ENCODE measurements around the gene CACNA1A.

CACNA1A gene

GRCh38 chr19:13328241-13328640, 178.0 kb downstream of the CACNA1A start:
- DNase-seq (ENCODE audit: low read depth): no peak
- TF ChIP-seq CTCF (IDR thresholded peaks at IDR 0.05; ENCODE audit: low read length, missing control alignments): no peak
- no peak overlapping the region for H3K4me3 ChIP-seq (replicated peaks; ENCODE audit: low read depth, low read length)

GRCh38 chr19:13319526-13319925, 186.8 kb downstream of the CACNA1A start:
- DNase-seq (ENCODE audit: low read depth): no peak
- TF ChIP-seq CTCF (IDR thresholded peaks at IDR 0.05; ENCODE audit: low read length, missing control alignments): no peak

DNA sequence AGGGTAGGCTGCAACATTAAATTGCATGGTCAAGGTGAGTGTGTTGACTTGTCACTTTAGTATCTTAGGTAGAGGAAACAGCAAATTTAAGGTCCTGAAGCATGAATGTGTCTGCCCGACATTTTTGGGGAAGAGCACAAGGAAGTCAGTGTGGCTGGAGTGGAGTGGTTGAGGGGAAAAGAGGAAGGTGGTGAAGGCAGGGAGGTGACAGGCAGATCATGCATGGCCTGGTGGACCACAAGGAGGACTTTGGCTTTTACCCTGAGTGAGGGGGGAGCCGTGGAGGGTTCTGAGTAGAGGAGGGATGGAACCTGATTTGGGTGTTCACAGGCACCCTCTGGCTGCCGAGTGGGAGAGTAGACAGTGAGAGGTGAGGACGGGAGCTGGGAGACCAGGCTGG, 188.1 kb downstream of the CACNA1A start:
- no peak for DNase-seq (ENCODE audit: low read depth)
- no peak overlapping the region for H3K4me3 ChIP-seq (replicated peaks; ENCODE audit: low read depth, low read length)
- TF ChIP-seq CTCF (IDR thresholded peaks at IDR 0.05; ENCODE audit: low read length, missing control alignments): no peak

More at GRCh38 chr19:13319526-13319925, 186.8 kb downstream of the CACNA1A start:
- no peak overlapping the region for H3K4me3 ChIP-seq (replicated peaks; ENCODE audit: low read depth, low read length)

DNA sequence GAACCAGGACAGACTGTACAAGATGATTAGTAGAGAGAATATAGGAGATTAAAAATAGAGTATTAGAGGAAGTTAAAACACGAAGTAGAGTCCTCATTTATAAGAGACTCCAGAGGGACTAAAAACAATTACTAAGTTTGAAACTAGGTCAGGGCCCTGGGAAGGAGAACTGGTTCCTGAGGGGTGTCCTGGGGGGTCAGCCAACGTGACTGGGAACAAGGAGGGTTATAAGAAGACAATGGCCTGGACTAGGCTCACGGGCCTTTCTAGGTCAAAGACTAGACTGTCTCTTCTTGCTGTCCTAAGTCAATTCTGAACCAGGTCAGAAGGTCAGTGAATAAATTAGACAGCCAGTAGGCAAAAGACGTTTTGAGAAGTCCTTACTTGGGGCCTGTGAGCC, 190.8 kb downstream of the CACNA1A start:
- H3K4me3 ChIP-seq (replicated peaks; ENCODE audit: low read depth, low read length): no peak overlapping the region
- TF ChIP-seq CTCF (IDR thresholded peaks at IDR 0.05; ENCODE audit: low read length, missing control alignments): no peak
- DNase-seq (ENCODE audit: low read depth): no peak

- no peak for DNase-seq (ENCODE audit: low read depth)
- no peak for TF ChIP-seq CTCF (IDR thresholded peaks at IDR 0.05; ENCODE audit: low read length, missing control alignments)
- no peak overlapping the region for H3K4me3 ChIP-seq (replicated peaks; ENCODE audit: low read depth, low read length)
Observed at GRCh38 chr19:13314761-13315160, 191.5 kb downstream of the CACNA1A start.

- no peak for DNase-seq (ENCODE audit: low read depth)
- TF ChIP-seq CTCF (IDR thresholded peaks at IDR 0.05; ENCODE audit: low read length, missing control alignments): no peak
- no peak overlapping the region for H3K4me3 ChIP-seq (replicated peaks; ENCODE audit: low read depth, low read length)
Observed at GRCh38 chr19:13313875-13314274, 192.4 kb downstream of the CACNA1A start.

- no peak for DNase-seq (ENCODE audit: low read depth)
- TF ChIP-seq CTCF (IDR thresholded peaks at IDR 0.05; ENCODE audit: low read length, missing control alignments): no peak
- no peak overlapping the region for H3K4me3 ChIP-seq (replicated peaks; ENCODE audit: low read depth, low read length)
Observed at GRCh38 chr19:13309864-13310263, 196.4 kb downstream of the CACNA1A start.
